Ovary (tissue), 9 donors: ENCODE data around the gene MOGAT3. TPM values are rescaled to one million over a fixed set of nuclear protein-coding genes. Genes with fewer than 3 reads are reported as not detected.
A peak's percentile ranks its signal among the peaks of the same experiment; 100 is the strongest.

Source experiments
- DNase-seq, 5 donors: peaks; one replicate each; pipeline ENCODE4 v3.0.0-alpha.2; 2019 to 2020
- H3K27ac ChIP-seq, 2 donors: fragments of 200-600 bp; one replicate each; pipeline versions ENCODE4 v1.5.1 to v1.8.0; 2019 to 2022
- H3K27me3 ChIP-seq: fragments of 200-600 bp; one replicate; pipeline ENCODE4 v1.8.0; 2022
- H3K36me3 ChIP-seq: fragments of 200-600 bp; sonication (generic); one replicate; pipeline ENCODE4 v1.5.1; 2019
- H3K4me1 ChIP-seq: one replicate; pipeline ENCODE4 v1.8.1; 2013; ENCODE audit warnings: mild to moderate bottlenecking, moderate library complexity; ENCODE audit not compliant: insufficient read depth
- H3K4me3 ChIP-seq: fragments of 200-600 bp; sonication (generic); one replicate; pipeline ENCODE4 v1.5.1; 2017
- H3K9me3 ChIP-seq, 2 donors: fragments of 200-600 bp in 1 of 2; sonication (generic) in 1 of 2; one replicate each; pipeline versions ENCODE4 v1.5.1 to v1.8.1; 2013 to 2019; ENCODE audit warnings: mild to moderate bottlenecking in 1 of 2, moderate library complexity in 1 of 2
- CTCF ChIP-seq, 3 donors: fragments of 450-650 bp in 2 of 3; fragments of 200-600 bp in 1 of 3; IDR thresholded peaks; one replicate each; pipeline versions ENCODE4 v1.5.1 to v1.8.0; 2016 to 2022; ENCODE audit warnings: antibody characterized with exemption in 3 of 3, mild to moderate bottlenecking in 1 of 3
- EP300 ChIP-seq: sonication (generic); formaldehyde crosslinking; IDR thresholded peaks from one replicate; pipeline ENCODE4 v1.6.1; 2017; ENCODE audit warnings: antibody characterized with exemption
- POLR2A ChIP-seq: fragments of 450-650 bp; IDR thresholded peaks from one replicate; pipeline ENCODE4 v1.6.1; 2017; ENCODE audit warnings: antibody characterized with exemption, mild to moderate bottlenecking, moderate library complexity
- WGBS, 3 donors: extraction: QIAGEN DNeasy Blood & Tissue Kit in 1 of 3; methylation state at CpG; one replicate each; pipeline versions ENCODE4 v1.1.5 to v1.1.7; 2013 to 2017; 5-methylcytosine and 5-hydroxymethylcytosine counted together
- intact Hi-C, 4 donors: fragments of 100-400 bp; cut with DNase I; formaldehyde crosslinking; loops; one replicate each; pipeline versions ENCODE4 v1.11.0 to v1.15.1; 2022 to 2023
- polyA plus RNA-seq, 2 donors: library from polyadenylated mRNA; stranded (reverse); fragments of 200-250 nt in 1 of 2; fragments of 350-450 nt in 1 of 2; fragmentation: Illumina TruSeq in 1 of 2; extraction: RNeasy Lipid Tissue Mini Kit (QIAGEN cat#74804) in 1 of 2; gene quantifications; one replicate each; pipeline ENCODE4 v1.2.3, GENCODE V29; 2013 to 2014
- total RNA-seq, 7 donors: library from RNA; depleted of rRNA in 2 of 7; stranded (reverse); fragments of >200 nt in 2 of 7; fragmentation: NEBNext Ultra II Directional in 3 of 7; extraction: Animal tissue kit (Norgen Biotek cat#: 25700) in 3 of 7; gene quantifications; one replicate each; pipeline versions ENCODE4 v1.1.0 to v1.2.4, GENCODE V29; 2016 to 2023
- donor health status: DM: no; HTN: no; CAD: no; lungs with moderate emphysema.
- donor health status: DM: no; HTN: no; CAD: no.
- donor health status: Bipolar disorder and iron deficiency.
- donor health status: DM: yes; HTN: yes; CAD: no.
- donor health status: DM: no; HTN: no; CAD: no.
- donor health status: DM: yes; HTN: yes; CAD: no.

Gene MOGAT3
- total and polyA plus RNA-seq, 9 donors: 0.24 TPM; not detected in 8

- no peak for TF ChIP-seq CTCF (IDR thresholded peaks at IDR 0.05)
- TF ChIP-seq POLR2A: no peak
- no peak for TF ChIP-seq EP300
- WGBS, 3 donors: 4 to 5% (median 4%) methylated on average over 16 of the region's 16 CpGs
- no peak for DNase-seq
- no peaks in the 10 kb centered on the region for H3K36me3 ChIP-seq
- H3K9me3 ChIP-seq: no peaks in the 10 kb centered on the region
- no peak overlapping the region for H3K27ac ChIP-seq
- peaks cover 7% of the 10 kb centered on the region for H3K4me1 ChIP-seq
- peaks cover 5% of the 10 kb centered on the region for H3K27me3 ChIP-seq
- no peak overlapping the region for H3K4me3 ChIP-seq
- intact Hi-C loops: loop anchor here in 1 of 4 donors (10.0 kb wide), 1 partner anchor 111 kb away; no protein-coding TSS in a partner anchor
These were observed 27.0 kb downstream of the MOGAT3 start for GRCh38 chr7:101173752-101174244.

GRCh38 chr7:101172854-101173751, 27.7 kb downstream of the MOGAT3 start:
- peak in 2 of 5 donors; percentile 50 to 51 for DNase-seq
- peaks cover 7% of the 10 kb centered on the region for H3K4me1 ChIP-seq
- no peaks in the 10 kb centered on the region for H3K36me3 ChIP-seq
- H3K4me3 ChIP-seq: no peak overlapping the region
- intact Hi-C loops: loop anchor here in 1 of 4 donors (10.0 kb wide), 1 partner anchor 112 kb away; no protein-coding TSS in a partner anchor
- 0 to 1% (median 1%) methylated on average over 43 to 53 of the region's 53 CpGs for WGBS, 3 donors
- no peak overlapping the region for H3K27ac ChIP-seq
- no peaks in the 10 kb centered on the region for H3K9me3 ChIP-seq
- H3K27me3 ChIP-seq: peaks cover 5% of the 10 kb centered on the region
- no peak for TF ChIP-seq EP300

GRCh38 chr7:101172005-101172853, 28.6 kb downstream of the MOGAT3 start:
- Histone ChIP-seq H3K4me3 (no peak overlapping the region), H3K36me3 (no peaks in the 10 kb centered on the region), H3K27me3 (peaks cover 5% of the 10 kb centered on the region), H3K4me1 (peaks cover 7% of the 10 kb centered on the region), H3K27ac (no peak overlapping the region), H3K9me3 (no peaks in the 10 kb centered on the region)
- TF ChIP-seq EP300 (no peak), POLR2A (no peak), CTCF (IDR thresholded peaks at IDR 0.05) (no peak)
- WGBS, 3 donors: 0 to 1% (median 1%) methylated on average over 41 to 79 of the region's 79 CpGs
- intact Hi-C loops: loop anchor here in 1 of 4 donors (10.0 kb wide), 1 partner anchor 113 kb away; no protein-coding TSS in a partner anchor
- no peak for DNase-seq

GRCh38 chr7:101171442-101171837, 29.4 kb downstream of the MOGAT3 start:
- WGBS, 3 donors: 1% methylated on average over 12 to 13 of the region's 13 CpGs
- no peak overlapping the region for H3K4me3 ChIP-seq
- peaks cover 7% of the 10 kb centered on the region for H3K27me3 ChIP-seq
- DNase-seq: no peak
- TF ChIP-seq CTCF (IDR thresholded peaks at IDR 0.05) (no peak), POLR2A (no peak), EP300 (no peak)
- H3K27ac ChIP-seq: no peak overlapping the region
- intact Hi-C loops: loop anchor here in 1 of 4 donors (10.0 kb wide), 1 partner anchor 113 kb away; no protein-coding TSS in a partner anchor
- H3K36me3 ChIP-seq: no peaks in the 10 kb centered on the region
- H3K9me3 ChIP-seq: no peaks in the 10 kb centered on the region
- H3K4me1 ChIP-seq: peaks cover 7% of the 10 kb centered on the region
